GM21360 (cell line): Measurements from ENCODE around the gene TMEM127.
"Not testable (repeated sequence)": the region's sequence is repeated elsewhere in the genome, so short reads cannot be mapped to it uniquely, and the experiment has no call there.

Experiments used
- ATAC-seq: cut with Tn5 transposase; IDR thresholded peaks from one replicate; pipeline ENCODE4 v1.9.1; 2021; ENCODE audit warnings: mild to moderate bottlenecking, moderate library complexity; ENCODE audit not compliant: unreplicated experiment

TMEM127 gene, protein sequence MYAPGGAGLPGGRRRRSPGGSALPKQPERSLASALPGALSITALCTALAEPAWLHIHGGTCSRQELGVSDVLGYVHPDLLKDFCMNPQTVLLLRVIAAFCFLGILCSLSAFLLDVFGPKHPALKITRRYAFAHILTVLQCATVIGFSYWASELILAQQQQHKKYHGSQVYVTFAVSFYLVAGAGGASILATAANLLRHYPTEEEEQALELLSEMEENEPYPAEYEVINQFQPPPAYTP

DNA sequence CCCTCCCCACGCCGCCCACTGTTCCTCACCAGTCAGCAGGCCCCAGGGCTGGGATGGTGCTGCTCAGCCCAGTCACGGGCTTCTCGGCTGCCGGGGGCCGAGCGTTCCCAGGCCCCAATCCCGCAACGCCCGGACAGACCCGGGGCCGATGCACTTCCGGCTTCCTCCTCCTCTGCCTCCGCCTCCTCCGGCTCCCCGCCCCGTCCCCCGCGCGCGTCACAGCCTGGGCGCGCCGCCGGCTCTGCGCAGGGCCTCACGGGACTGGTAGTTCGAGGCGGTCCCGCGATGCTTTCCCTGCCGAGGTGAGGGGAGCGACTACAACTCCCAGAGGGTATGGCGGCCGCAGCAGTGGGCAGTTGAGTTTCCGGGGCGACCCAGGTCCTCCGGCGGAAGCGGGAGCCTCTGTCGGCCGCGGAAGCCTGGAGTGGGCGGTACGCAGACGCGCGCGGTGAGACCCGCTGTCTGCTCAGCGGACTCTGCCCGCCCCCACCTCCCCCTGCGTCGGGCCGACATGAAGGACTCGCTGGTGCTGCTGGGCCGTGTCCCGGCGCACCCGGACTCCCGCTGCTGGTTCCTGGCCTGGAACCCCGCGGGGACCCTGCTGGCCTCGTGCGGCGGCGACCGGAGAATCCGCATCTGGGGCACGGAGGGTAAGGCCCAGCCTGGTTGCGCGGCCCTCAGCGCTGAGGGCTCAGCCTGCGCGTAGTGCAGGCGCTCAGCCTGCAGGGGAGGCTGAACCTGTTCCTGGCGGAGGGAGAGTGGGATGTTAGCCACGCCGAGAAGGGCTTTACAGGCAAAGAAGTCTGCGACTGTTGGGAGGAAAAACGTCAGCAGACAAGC lies at the start of gene TMEM127, which contains the start of gene CIAO1:
TMEM127 (minus strand) TSS at position 158 of the 840 bp plus-strand sequence. CDS start 616 bp downstream, outside the sequence.
CIAO1 (plus strand) TSS at position 386 of the 840 bp plus-strand sequence; CDS start at position 512, 126 bp downstream.
- ATAC-seq: peak; percentile 86

DNA sequence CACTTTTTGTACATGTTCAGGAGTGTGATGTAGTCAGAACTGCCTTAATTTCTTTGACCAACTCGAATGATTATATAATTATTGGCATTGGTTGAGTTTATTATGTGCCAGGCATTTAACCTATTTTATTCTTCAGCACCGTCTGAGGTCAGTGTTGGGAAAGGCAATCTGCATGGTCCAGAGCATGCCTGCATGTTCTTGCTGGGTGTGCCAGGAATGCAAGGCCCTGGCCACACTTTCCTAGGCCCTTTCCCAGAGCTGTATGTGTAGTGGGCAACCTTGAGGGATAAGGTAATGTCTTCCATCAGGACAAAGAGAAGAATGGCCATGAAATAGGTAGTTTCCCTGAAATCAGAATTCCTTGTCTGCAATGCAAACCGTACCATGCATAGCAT lies 49.2 kb upstream of the TMEM127 start:
- no peak for ATAC-seq

DNA sequence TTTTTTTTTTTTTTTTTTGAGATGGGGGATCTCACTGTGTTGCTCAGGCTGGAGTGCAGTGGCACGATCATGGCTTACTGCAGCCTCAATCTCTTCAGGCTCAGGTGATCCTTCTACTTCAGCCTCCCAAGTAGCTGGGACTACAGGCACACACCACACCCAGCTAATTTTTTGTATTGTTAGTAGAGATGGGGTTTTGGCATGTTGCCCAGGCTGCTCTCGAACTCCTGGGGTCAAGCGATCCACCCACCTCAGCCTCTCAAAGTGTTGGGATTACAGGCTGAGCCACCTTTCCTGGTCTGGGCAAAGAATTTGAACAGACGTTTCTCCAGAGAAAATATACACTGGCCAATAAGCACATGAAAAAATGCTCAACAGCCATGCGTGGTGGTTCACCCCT lies 42.5 kb upstream of the TMEM127 start:
- ATAC-seq: no peak

DNA sequence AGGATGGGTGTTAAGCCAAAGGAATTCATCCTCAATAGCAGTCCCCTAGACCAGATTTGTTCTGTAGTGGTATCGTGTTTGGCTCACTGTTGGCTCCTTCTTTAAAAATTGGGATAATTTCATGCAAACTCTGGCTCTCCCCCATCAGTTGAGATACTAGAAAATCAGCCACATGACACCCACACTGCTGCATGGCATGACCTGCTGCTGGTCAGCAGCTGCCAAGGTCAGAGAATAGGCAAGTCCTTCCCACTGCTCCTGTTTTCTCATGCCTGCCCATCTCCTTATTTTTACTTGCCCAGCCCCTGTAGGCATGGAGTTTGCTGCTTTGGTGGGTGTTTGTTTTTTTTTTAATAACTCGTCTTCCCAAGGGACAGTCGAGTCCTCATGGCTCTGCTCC lies 40.6 kb upstream of the TMEM127 start:
- ATAC-seq: no peak

DNA sequence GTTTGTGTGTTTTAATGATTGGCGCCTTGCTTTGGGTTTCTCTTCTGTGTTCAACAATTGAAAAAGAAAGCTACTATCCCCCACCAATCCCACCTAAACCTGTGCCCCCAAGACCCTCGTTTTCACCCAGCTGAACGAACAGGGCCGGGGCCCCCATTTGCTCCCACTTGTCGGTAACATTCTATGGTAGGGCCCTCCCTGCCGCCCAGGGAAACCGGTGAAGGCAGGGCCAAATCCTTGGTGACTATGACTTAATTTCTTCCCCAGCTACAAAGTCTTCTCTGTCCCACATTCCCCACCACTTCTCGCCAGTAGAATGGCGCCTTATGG lies 40.1 kb upstream of the TMEM127 start:
- ATAC-seq: no peak

DNA sequence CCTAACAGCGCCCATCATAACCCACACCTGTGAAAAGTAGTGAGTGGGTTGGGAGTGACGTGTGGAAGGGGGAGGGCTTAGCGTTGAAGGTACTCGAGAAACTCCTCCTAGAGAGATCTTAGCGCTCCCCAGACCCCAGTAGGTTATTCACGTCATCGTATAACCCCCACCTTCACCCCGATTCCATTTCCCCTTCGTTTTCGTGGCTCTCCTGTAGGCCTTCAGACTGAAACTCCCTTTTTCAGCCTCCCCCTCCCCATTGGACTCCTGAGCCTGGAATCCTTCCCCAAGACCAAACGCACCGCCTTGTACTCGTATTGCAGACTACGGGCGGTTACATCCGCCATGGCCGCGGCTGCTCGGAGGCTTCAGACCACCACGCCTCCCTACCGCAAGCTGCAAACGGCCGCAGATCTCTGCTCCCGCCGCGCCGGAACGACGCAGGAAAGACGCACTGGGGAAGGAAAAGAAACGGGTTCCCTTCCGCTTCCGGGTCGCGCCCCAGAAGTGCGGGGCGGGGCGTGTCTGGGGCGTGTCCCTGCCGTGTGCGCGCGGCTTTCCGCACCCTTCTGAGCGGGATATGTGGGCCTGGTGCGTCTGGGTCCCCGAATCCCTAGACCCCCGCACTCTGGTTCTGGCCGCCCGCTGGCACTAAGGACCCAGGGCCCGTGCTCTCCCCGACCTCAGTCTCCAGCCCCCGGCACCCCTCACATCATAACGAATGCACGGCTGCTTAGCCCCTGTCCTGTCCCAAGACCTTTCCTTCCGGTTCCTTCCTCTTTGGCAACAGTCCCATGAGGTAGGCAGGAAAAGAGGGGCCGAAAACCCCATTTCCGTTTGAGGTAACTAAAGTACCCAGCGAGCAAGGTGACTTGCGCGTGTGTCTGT lies 39.5 kb upstream of the TMEM127 start, which contains the start of gene SNRNP200:
SNRNP200 (minus strand) TSS at position 456 of the 888 bp plus-strand sequence; CDS start at position 347, 109 bp downstream.
- ATAC-seq: peak; percentile 86

DNA sequence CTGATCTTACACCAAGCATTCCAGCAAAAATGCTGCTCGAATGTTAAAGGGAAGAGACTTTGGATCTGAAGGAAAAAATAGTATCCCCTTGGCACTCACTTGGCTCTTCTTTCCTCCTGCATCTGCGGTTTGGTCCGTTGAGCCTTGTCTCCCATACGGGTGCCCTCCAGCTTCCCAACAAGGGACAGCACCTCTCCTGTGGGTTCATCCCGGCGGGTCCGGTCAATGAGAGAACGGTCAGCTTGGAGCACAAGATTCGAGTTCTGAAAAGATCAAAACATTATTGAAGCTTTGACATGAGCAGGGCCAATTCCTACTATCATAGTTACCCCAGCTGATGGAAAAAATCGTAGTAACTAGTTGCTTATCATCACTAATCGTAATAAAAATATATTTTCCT lies 38.8 kb upstream of the TMEM127 start:
- ATAC-seq: no peak

DNA sequence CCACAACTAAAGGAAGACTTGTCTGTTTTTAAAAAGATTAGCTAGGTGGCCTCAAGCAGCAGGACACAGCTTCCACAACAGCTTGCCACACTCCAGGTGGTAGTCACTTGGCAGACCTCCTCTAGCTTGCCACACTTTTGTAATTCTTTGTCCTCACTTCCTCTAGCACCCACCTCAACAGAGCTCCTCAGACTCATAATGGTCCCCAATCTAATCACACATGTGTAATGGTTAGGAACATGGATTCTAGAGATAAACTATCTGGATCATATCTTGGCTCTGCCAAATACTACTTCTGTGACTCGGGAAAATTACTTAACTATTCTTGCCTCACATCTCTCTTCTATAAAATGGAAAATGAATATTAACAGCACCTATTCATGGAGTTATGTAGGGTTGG lies 36.1 kb upstream of the TMEM127 start:
- no peak for ATAC-seq

DNA sequence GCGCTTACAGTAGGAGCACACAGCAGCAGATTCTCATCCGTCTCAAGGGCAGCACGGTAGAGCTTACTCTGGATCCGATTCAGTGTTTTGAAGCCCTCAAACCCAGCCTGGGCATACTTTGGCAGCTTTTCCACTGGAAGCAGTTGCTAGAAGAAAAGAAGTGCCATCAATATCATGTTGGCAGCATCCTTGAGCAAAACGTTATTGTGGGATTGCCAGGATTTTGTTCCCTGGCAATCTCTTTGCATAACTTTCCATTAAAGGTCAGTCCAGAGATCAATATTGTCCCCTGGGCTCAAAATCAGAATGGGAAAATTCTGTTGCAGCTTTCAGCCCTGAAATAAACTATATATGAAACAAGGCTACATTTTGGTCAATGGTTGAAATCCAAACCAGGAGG lies 31.1 kb upstream of the TMEM127 start:
- ATAC-seq: no peak

DNA sequence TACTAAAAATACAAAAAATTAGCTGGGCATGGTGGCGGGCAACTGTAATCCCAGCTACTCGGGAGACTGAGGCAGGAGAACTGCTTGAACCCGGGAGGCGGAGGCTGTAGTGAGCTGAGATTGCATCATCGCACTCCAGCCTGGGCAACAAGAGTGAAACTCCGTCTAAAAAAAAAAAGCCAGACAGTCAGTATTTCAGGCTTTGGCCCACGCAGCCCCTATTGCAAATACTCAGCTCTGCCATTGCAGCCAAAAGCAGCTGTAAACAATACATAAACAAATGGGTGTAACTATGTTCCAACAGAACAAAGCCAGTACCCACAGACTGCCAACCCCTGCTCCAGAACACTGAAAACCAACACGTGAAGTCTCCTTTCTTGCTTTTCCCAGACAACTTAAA lies 28.5 kb upstream of the TMEM127 start:
- not testable (repeated sequence) for ATAC-seq

DNA sequence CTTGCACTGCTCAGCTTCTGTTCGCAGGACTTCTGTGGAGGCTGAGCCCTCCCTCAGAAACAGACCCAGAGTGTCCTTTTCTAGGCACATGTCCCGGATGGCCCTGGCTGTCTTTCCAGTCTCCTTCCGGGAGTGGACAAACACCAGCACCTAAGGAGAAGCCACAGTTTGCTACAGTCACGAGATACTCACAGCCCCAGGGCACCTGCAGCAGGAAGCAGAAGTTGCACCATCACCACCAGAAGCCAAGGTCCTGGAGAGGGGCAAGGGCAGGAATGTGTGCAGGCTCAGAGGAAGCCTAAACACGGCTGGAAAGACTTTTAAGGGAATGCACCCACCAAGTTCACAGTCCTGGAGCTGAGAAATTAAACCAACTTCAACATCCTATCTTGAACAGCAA lies 26.0 kb upstream of the TMEM127 start:
- no peak for ATAC-seq

DNA sequence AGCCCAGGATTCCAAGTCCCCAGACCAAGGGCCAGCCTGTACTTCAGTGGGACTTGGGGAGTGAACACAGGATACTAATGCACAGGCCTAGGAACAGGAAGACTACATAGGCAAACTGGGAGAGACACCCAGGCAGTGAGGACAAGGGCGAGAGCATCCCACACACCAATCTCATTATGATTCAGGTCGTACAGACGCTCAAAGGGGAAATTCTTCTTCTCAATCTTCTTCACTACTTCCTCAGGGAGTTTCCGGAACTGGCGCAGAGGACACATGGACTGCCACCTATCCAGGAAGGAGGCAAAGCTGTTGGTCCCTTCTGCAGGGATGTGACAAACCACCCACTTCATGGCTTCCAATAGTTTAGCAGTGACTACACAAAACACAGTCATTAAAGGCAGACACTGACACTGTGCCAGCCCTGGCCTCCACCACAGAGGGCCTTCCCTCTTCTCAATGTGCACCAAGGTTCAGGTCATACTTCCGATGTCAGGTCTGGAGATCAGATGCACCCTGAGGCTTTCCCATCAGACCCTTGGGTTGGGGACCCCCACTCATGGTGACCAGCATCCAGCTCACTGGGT lies 21.6 kb upstream of the TMEM127 start:
- ATAC-seq: no peak

DNA sequence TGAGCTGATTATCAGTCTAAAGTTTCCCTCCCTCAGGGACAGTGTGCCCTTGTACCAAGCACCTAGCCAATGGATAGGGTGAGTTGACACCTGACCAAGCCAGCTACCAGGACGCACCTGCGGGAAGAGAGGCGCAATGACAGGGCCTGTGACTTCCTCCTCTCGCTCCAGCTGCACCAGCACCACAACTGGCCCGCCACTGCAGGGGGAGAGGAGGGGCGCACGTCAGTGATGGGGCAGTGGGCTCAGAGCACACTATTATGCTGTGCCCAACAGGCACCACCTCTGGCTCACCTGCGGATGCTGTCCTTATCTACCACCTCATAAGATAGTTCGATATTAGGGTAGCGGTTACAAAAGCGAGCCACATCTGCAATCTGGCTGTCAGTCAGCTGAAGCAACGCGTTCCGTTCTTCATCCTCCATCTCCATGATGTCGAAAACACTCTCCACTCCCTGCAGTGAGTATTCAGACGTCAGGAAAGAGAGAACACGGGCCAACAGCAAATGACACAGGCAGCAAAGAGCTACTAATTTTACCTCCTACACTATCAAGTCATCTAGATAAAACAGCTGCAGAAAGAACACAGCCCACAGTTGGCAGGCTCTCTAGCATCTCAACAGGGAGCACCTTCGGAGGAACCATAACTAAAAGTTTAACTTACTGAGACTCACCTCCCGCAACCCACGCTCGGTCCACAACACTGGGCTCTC lies 11.1 kb upstream of the TMEM127 start:
- ATAC-seq: no peak

DNA sequence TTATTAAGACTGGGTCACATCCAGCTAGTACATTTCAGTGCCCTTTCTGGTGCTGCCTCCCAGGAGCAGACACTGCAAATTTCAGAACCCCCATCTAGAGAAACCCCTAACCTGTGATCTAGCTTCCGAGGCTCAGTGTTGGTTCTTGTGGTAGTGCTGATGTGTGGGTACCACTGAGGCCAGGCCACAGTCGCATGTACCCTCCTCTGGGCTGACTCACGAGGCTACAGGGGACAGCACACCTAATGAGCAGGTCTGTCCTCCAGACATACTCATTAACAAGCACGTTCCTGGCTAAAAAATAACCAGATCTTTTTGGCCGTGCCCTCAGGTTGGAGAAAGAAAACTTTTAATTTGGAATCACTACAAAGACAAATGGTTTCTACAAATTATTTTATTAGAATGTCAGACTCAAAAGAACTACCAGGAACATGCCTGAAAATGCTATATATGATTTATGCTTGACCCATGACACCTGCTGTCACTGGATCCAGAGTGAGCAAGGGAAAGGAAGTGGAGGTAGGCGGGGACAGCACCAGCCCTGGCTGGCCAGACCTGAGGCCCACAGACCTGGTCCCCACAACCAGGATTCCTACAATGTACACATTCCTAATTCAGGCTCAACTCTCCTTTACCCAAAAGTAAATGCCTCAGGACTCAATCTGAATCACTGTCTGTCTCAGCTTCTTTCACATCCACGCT lies 8.7 kb upstream of the TMEM127 start:
- no peak for ATAC-seq

DNA sequence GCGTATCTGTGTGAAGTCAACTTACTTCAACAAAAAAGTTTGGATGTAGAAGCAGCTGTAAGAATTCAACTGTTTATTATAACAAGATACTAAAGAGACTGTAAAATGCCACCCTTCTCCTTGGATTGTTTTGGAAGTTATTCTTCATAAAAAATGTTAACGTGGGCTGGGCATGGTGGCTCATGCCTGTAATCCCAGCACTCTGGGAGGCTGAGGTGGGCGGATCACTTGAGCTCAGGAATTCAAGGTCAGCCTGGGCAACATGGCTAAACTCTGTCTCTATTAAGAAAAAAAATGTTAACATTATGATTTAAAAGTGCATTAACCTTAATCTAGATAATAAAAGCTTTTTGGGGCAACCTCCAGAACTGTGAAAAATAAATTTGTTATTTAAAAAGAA lies 8.0 kb upstream of the TMEM127 start:
- ATAC-seq: no peak

DNA sequence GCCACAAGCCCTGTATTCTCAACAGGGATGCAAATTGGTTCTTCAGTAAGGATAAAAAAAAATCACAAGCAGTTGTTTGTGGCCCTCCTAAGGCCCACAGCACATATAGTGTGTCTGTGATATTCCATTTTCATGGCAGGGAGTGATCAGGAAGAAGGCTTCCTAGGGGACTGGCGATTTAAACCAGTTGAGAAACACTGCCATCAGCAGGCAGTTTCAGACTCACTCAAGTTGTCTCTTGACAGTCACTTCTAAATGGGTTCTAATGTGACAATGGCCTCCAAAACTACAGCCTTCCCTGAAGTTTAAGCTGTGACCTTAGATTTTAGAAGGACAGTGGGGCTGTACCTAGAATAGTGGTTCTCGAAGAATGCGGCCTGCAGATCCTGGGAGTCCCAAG lies 6.2 kb upstream of the TMEM127 start:
- ATAC-seq: no peak

DNA sequence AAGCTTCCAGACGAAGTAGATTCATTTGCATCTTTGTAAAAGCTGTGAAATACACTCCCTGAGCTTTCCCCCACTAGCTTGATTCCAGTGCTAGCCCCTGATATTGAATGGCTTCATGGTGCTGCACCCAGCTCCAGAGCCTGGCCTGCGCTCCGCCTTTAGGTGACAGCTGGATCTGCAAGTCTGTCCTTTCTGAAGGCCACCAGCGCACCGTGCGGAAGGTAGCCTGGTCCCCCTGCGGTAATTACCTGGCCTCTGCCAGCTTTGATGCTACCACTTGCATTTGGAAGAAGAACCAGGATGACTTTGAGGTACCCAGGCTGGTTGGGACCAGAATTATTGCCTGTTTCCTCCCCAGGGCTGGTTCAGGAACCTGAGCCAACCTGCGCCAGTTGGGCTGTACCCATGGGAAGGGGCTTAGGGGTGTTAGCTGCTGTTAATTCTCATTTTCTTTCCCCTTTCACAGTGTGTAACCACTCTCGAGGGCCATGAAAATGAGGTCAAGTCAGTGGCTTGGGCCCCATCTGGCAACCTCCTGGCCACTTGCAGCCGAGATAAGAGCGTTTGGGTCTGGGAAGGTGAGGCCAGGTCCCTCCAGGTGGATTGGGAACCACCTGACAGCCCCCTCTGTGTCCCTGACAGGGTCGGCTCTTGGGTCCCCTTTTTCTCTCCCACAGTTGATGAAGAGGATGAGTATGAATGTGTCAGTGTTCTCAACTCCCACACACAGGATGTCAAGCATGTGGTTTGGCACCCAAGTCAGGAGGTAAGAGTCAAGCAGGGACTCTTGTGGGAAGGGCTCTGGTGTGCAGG lies 1.6 kb upstream of the TMEM127 start:
- ATAC-seq: no peak

DNA sequence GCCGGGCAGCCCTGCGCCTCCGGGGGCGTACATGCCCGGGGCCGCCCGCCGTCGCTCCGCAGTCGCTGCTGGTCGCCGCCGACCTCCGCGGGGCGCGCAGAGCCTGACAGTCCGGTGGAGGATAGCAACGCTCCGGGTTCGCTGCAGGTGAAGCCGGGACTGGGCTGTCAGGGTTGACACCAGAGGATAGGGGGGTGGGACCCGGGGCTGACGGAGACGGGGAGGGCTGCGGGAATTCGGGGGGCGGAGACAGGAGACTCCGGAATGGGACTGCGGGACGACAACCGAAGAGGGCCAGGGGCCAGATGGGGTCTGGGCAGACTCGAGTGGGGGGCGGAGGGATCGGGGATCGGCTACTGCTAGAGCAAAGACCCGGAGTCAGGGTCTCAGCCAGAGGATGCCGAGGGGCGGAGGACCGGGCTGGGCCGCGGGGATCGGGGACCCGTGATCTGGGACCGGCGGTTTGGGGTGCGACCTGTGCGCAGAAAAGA lies 403 bp downstream of the TMEM127 start:
- peak; percentile 4 for ATAC-seq
